Measurements from ENCODE around the gene KLHL35.

DNA sequence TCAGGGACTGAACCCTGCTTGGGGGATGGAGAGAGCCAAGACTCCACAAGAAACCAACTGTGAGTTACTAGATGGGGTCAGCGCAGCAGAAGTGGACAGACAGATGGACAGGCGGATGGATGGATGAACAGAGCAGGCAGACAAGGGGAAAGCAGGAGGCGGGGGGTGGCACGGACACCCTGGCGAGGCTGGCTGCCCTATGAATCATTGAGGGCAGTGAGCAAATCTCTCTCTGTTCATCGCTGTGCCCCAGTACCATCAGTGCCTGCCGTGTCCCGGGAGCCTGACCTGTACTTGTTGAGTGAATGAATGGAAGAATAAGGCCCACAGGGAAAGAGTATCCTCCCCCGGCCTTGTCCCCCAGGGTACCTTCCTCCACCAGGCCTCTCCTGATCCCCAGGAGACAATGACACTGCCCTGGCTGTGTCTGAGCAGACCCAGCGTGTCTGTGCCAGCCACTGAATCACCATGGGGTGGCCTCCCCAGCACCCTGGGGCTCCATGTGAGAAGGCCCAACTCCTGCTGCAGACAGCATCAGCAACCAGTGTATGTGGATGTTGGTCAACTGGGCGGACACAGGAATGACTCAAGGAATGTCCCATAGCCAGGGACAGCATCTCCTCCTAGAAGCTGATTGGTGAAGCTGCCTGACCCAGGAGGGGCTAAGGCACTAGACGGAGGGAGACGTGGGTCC is 5.1 kb upstream of the KLHL35 start:
- TF ChIP-seq, protein P1, sequence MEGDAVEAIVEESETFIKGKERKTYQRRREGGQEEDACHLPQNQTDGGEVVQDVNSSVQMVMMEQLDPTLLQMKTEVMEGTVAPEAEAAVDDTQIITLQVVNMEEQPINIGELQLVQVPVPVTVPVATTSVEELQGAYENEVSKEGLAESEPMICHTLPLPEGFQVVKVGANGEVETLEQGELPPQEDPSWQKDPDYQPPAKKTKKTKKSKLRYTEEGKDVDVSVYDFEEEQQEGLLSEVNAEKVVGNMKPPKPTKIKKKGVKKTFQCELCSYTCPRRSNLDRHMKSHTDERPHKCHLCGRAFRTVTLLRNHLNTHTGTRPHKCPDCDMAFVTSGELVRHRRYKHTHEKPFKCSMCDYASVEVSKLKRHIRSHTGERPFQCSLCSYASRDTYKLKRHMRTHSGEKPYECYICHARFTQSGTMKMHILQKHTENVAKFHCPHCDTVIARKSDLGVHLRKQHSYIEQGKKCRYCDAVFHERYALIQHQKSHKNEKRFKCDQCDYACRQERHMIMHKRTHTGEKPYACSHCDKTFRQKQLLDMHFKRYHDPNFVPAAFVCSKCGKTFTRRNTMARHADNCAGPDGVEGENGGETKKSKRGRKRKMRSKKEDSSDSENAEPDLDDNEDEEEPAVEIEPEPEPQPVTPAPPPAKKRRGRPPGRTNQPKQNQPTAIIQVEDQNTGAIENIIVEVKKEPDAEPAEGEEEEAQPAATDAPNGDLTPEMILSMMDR (IDR thresholded peaks at IDR 0.05), result no peak
- TF ChIP-seq EP300 (IDR thresholded peaks at IDR 0.05) (no peak), POLR2AphosphoS5 (IDR thresholded peaks at IDR 0.05) (no peak)

All from stomach (tissue), 4 donors.